AG09309 (cell line): ENCODE data around the gene GNAQ.

Experiments
- DNase-seq: peaks from one replicate; pipeline ENCODE4 v3.0.0-alpha.2; 2010; ENCODE audit warnings: low read depth
- H3K4me3 ChIP-seq: 2 replicates; pipeline ENCODE4 v1.5.1; 2011; ENCODE audit warnings: mild to moderate bottlenecking, low read depth, low read length, moderate library complexity; ENCODE audit not compliant: control insufficient read depth
- TF ChIP-seq, protein P1 (sequence below): IDR thresholded peaks from 2 replicates; pipeline ENCODE4 v1.5.1; 2011; ENCODE audit warnings: mild to moderate bottlenecking, low read depth, low read length, inconsistent platforms; ENCODE audit not compliant: insufficient read depth, control insufficient read depth; ENCODE audit errors: missing control alignments

Gene GNAQ

DNA sequence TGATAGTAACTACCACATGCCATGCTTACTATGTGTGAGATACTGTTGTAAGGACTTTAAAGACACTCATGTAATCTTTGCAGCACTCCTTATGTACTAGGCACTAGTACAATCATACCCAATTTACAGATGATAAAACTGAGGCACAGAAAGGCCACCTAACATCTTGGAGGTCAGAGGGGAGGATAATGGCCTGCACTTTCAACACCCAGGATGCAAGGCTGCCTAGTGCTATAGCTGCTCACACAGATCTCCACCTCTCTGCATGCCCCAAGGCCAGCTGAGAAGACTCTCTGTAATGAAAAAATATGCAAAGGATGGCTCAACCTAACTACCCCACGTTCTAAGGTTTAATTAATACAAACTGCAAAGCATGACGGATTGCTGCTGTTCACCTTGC, 57.2 kb downstream of the GNAQ start:
- TF ChIP-seq, protein P1, sequence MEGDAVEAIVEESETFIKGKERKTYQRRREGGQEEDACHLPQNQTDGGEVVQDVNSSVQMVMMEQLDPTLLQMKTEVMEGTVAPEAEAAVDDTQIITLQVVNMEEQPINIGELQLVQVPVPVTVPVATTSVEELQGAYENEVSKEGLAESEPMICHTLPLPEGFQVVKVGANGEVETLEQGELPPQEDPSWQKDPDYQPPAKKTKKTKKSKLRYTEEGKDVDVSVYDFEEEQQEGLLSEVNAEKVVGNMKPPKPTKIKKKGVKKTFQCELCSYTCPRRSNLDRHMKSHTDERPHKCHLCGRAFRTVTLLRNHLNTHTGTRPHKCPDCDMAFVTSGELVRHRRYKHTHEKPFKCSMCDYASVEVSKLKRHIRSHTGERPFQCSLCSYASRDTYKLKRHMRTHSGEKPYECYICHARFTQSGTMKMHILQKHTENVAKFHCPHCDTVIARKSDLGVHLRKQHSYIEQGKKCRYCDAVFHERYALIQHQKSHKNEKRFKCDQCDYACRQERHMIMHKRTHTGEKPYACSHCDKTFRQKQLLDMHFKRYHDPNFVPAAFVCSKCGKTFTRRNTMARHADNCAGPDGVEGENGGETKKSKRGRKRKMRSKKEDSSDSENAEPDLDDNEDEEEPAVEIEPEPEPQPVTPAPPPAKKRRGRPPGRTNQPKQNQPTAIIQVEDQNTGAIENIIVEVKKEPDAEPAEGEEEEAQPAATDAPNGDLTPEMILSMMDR, result no peak
- H3K4me3 ChIP-seq, result no peak overlapping the region
- DNase-seq, result no peak

DNA sequence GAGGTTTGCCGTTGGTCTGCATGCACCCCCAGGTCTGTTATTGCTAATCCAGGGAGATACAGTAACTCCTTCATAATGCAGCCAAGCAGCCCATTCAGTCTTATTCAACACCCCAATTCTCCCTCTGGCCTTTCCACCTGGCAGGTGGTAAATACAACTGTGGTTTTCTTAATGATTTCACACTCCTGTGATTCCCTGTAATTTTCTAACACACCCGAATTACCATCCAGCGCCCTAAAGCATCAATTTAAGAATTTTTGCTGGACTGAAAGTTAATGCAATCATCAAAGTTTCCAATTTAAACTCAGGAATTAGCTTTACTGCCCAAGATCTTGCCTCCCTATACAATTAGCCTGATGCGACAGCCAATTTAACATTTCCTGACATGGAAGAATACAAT, 62.5 kb downstream of the GNAQ start:
- H3K4me3 ChIP-seq, result no peak overlapping the region
- DNase-seq, result no peak
- TF ChIP-seq, protein P1, result no peak

DNA sequence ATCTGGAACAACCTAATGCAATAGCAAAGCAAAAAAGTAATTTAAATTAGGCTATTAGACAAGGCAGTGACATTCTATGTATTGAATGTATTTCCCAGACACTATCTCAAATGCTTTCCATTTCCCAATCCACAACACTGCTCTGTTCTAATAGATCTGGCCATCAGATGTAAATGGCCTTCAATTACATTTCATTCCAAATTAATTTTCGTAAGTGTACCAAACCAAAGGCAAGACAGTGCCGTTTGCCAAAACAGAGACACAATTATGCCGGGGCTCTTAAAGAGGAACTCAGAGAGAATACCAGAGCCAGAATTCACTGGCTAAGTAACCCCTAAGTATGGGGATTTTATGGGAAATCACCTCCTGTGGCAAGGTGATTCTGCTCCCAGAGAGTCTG, 63.1 kb downstream of the GNAQ start:
- DNase-seq, result no peak
- TF ChIP-seq, protein P1, result no peak
- H3K4me3 ChIP-seq, result no peak overlapping the region

DNA sequence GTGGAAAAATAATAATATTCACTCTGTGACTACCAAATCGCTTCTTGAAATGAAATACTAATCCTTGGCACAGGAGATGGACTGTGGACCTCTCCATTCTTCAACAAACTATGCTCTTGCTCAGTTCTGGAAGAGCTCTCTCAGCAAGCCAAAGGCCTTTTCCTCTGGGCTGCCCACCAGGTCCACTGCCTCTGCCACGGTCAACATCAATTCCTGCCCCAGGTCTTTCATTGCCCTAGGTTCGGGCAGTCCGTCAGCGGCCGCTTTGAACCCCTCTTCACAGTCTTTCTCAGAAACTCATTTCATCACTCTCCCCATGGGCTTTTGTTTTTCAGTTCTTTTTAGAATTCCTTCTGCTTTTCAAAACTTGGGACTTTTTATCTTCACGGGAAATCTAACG, 64.9 kb downstream of the GNAQ start:
- DNase-seq, result no peak
- H3K4me3 ChIP-seq, result no peak overlapping the region
- TF ChIP-seq, protein P1, result no peak

DNA sequence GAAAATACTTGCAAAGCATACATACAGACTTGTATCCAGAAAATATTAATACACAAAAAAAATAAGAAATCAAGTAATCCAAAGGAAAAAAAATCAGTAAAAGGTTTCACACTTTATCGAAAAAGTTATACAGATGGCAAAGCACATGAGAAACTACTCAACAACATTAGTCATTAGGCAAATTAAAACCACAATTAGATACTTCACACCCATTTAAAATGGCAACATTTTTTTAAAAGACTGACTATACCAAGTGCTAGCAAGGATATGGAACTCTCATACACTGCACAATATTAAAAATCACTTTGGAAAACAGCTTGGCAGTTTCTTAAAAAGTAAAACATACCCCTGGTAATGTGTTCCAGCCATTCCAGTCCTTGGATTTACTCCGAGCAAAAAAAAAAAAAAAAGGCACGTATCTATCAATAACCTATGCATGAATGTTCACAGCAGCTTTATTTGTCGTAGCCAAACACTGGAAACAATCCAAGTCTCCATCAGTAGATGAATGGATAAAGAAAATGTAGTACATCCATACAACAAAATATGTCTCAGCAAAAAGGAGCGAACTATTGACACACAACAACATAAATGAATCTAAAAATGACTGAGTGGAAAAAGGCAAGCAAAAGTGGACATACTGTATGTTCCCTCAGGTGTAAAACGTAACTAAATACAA, 66.0 kb downstream of the GNAQ start:
- H3K4me3 ChIP-seq, result no peak overlapping the region
- TF ChIP-seq, protein P1, result no peak
- DNase-seq, result no peak

DNA sequence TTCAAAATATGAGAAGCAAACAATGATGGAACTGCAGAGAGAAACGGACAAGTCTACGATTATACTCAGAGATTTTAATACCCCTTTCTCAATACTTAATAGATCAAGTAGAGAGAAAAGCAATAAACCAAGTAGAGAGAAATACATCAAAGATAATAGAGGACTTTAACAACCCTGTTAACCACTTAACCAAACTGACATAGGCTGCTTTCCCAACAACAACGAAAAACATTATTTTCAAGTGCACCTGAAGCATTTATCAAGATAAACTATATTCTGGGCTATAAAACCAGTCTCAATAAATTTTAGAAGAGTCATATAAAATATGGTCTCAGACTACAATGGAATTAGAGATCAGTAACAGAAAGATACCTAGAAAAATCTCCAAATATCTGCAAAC, 67.4 kb downstream of the GNAQ start:
- TF ChIP-seq, protein P1, result no peak

More for the DNA sequence above, 67.4 kb downstream of the GNAQ start:
- no peak for DNase-seq
- no peak overlapping the region for H3K4me3 ChIP-seq
